Adipocyte (in vitro differentiated cells): ENCODE results near the gene ZNF133.

Source experiments
- DNase-seq: peaks from one replicate; pipeline ENCODE4 v3.0.0-alpha.2; 2015; ENCODE audit warnings: low read depth
- H3K27me3 ChIP-seq: replicated peaks from 2 replicates; pipeline ENCODE4 v1.7.0; 2013; ENCODE audit warnings: mild to moderate bottlenecking, low read length, moderate library complexity; ENCODE audit not compliant: control insufficient read depth, insufficient read depth
- H3K36me3 ChIP-seq: 2 replicates; pipeline ENCODE4 v1.7.0; 2013; ENCODE audit warnings: low read length, mild to moderate bottlenecking, moderate library complexity; ENCODE audit not compliant: control insufficient read depth, insufficient read depth, severe bottlenecking
- H3K4me1 ChIP-seq: 2 replicates; pipeline ENCODE4 v1.7.0; 2013; ENCODE audit warnings: mild to moderate bottlenecking, low read length, moderate library complexity; ENCODE audit not compliant: control insufficient read depth, insufficient read depth
- H3K4me3 ChIP-seq: 2 replicates; pipeline ENCODE4 v1.7.0; 2013; ENCODE audit warnings: mild to moderate bottlenecking, low read length, moderate library complexity
- H3K9ac ChIP-seq: 2 replicates; pipeline ENCODE4 v1.7.0; 2013; ENCODE audit warnings: mild to moderate bottlenecking, low read length, moderate library complexity
- H3K9me3 ChIP-seq: 2 replicates; pipeline ENCODE4 v1.7.0; 2013; ENCODE audit warnings: mild to moderate bottlenecking, low read length, moderate library complexity; ENCODE audit not compliant: control insufficient read depth

ZNF133 gene

DNA sequence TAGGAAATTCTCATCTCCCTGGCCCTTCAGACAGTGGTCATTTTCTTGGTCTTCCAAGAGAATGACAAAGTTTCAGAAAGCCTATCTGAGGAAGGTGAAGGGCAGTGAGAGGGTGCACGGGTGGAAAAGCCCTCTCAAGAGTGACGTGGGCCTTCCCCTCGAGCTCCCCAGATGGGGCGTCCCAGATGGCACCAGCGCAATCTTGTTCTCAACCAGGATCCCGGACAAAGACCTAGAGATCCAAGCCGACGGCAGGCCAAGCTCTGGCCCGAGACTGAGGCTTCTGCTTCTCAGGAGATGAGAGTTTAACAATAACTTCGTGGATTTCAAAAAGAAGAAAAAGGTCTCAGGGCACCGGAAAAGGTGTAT lies 797 bp upstream of the ZNF133 start:
- Histone ChIP-seq H3K4me1 (peaks cover 13% of the 10 kb centered on the region), H3K36me3 (peaks cover 7% of the 10 kb centered on the region), H3K9me3 (peaks cover 38% of the 10 kb centered on the region), H3K27me3 (no peaks in the 10 kb centered on the region), H3K4me3 (peak overlapping the region; percentile 89), H3K9ac (peak overlapping the region; percentile 97)
- DNase-seq, result peak; percentile 42

DNA sequence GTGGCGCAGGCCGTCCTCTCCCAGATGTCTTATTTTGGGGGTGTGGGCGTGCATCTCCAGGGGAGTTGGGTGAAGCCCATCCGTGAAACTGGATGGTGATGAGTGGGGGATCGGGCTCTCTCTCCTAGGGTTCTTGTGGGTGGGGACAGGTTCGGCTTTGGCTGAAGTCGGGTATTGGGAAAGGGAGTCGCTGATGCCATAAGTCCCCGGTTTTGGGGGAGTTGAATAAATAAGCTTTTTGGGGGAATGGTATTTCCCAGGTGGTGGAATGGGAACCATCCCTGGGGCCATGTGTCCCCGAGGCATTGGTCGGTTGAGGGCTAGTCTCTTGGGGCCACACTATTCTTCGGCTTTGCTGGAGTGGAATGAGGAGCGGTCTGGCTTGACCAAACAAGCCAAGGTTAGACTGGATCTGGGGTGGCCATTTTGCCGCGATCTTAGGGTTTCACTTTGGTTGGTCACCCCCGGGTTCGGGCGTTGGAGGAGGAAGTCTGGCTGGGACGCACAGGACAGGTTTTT lies 481 bp downstream of the ZNF133 start:
- peaks cover 34% of the 10 kb centered on the region for H3K9me3 ChIP-seq
- no peak for DNase-seq
- peak overlapping the region; percentile 89 for H3K4me3 ChIP-seq
- H3K27me3 ChIP-seq, result no peaks in the 10 kb centered on the region
- peaks cover 13% of the 10 kb centered on the region for H3K4me1 ChIP-seq
- peaks cover 13% of the 10 kb centered on the region for H3K36me3 ChIP-seq
- peak overlapping the region; percentile 97 for H3K9ac ChIP-seq

DNA sequence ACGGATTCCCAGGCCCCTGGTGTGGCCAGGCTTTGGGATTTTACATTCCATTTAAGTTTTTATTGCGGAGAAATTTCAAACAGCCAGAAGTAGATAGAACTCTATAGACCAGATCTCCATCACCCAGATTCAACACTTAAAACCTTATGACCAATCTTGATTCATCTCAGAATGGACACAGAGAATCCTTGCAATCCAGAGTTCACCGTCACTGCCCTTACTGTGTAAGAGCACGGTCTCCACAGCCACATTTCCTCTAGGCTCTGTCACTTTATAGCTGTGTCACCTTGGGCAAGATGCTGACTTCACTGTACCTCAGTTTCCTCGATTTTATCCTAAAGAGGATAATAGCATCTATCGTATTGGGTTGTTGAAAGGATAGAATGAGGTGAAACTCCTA lies 979 bp downstream of the ZNF133 start:
- peaks cover 13% of the 10 kb centered on the region for H3K36me3 ChIP-seq
- no peaks in the 10 kb centered on the region for H3K27me3 ChIP-seq
- no peak for DNase-seq
- H3K4me3 ChIP-seq, result peak overlapping the region; percentile 89
- peaks cover 13% of the 10 kb centered on the region for H3K4me1 ChIP-seq
- H3K9me3 ChIP-seq, result peaks cover 29% of the 10 kb centered on the region
- peak overlapping the region; percentile 97 for H3K9ac ChIP-seq

DNA sequence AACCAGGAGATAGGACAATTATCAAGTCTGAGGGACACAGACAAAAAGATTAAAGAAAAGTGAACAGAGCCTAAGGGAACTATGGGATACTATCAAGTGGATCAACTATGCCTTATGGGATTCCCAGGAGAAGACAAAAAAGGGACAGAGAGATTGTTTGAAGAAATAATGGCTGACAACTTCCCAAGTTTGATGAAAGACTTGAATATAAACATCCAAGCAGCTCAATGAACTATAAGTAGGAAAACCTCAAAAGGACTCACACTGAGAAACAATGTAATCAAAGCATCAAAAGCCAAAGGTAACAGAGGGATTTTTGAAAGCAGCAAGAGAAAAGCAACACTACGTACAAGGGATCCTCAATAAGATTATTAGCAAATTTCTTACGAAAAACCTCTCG lies 11.0 kb downstream of the ZNF133 start:
- Histone ChIP-seq H3K9ac (no peak overlapping the region), H3K4me1 (no peaks in the 10 kb centered on the region)

DNA sequence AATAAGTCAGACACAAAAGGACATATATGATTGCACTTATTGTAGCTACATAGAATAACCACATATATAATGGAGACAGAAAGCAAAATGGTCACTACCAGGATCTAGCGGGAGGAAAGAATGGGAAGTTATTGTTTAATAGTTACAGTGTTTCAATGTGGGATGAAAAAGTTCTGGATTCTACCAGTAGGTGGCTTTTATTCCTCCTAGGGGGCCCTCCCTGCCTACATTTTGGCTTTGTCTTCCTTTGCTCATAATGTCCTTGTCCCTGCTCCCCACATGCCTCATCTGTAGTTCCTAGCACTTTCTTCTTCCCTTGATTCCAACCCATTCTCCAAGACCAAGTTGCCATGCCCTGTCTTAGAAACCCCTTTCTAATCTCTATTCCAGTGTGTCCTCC lies 16.3 kb downstream of the ZNF133 start:
- H3K4me3 ChIP-seq, result no peak overlapping the region
- no peaks in the 10 kb centered on the region for H3K9me3 ChIP-seq
- H3K9ac ChIP-seq, result no peak overlapping the region
- DNase-seq, result no peak
- H3K36me3 ChIP-seq, result peaks cover 45% of the 10 kb centered on the region
- no peaks in the 10 kb centered on the region for H3K27me3 ChIP-seq
- no peaks in the 10 kb centered on the region for H3K4me1 ChIP-seq

More for the DNA sequence above, 11.0 kb downstream of the ZNF133 start:
- Histone ChIP-seq H3K4me3 (no peak overlapping the region), H3K27me3 (no peaks in the 10 kb centered on the region), H3K9me3 (no peaks in the 10 kb centered on the region), H3K36me3 (peaks cover 21% of the 10 kb centered on the region)
- DNase-seq, result no peak

DNA sequence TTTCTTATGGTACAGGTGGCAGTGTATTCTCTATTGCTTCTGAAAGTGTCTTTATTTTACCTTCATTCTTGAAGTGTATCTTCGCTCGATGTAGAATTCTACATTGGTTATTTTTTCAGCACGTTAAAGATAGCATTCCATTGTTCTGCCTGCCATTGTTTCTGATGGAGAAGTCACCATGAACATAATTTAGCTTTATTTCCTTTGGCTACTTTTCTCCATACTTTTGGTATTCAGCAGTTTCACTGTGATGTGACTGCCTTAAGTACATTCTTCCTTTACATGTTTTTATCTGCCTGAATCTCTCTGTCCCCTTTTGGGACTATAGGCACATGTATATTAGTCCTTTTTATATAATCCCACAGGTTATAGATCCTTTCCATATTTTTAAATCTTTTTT lies 19.0 kb downstream of the ZNF133 start:
- H3K27me3 ChIP-seq, result no peaks in the 10 kb centered on the region
- H3K9ac ChIP-seq, result no peak overlapping the region
- no peaks in the 10 kb centered on the region for H3K9me3 ChIP-seq
- H3K4me3 ChIP-seq, result no peak overlapping the region
- no peaks in the 10 kb centered on the region for H3K4me1 ChIP-seq
- H3K36me3 ChIP-seq, result peaks cover 52% of the 10 kb centered on the region
- DNase-seq, result no peak

DNA sequence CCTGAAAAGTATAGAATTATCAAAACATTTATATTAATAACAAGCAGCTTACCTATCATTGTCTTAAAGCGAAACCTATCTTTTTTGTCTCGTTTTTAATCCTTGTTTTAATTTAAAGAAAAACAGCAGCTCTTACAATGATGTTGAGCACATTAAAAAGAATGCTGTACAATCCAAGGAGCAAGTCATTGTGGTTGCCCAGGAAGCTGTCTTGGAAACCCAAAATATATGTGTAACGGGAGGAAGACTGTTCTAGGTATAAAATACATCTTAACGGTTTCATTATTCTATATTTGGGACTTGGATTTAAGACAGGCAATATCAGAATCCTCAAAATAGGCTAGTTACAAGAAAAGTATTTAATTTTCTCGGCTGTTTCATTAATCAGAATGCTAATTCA lies 21.7 kb downstream of the ZNF133 start:
- H3K4me1 ChIP-seq, result peaks cover 8% of the 10 kb centered on the region
- H3K4me3 ChIP-seq, result no peak overlapping the region
- peaks cover 63% of the 10 kb centered on the region for H3K36me3 ChIP-seq
- H3K27me3 ChIP-seq, result no peaks in the 10 kb centered on the region
- DNase-seq, result no peak
- no peak overlapping the region for H3K9ac ChIP-seq
- no peaks in the 10 kb centered on the region for H3K9me3 ChIP-seq

DNA sequence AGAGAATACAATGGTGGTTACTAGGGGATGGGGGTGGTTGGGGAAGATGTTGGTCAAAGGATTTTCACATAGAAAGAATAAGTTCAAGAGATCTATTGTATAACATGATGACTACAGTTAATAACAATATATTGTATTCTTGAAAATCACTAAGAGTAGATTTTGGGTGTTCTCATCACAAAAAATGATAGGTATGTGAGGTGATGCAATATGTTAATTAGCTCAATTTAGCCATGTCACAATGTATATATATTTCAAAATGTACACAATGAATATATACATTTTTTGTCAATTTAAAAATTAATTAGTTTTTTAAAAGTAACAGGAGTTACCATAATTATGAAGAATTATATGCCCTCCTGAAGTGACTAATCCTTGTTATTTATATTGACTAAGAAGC lies 22.3 kb downstream of the ZNF133 start:
- Histone ChIP-seq H3K9ac (no peak overlapping the region), H3K36me3 (peaks cover 63% of the 10 kb centered on the region)
- no peak for DNase-seq

DNA sequence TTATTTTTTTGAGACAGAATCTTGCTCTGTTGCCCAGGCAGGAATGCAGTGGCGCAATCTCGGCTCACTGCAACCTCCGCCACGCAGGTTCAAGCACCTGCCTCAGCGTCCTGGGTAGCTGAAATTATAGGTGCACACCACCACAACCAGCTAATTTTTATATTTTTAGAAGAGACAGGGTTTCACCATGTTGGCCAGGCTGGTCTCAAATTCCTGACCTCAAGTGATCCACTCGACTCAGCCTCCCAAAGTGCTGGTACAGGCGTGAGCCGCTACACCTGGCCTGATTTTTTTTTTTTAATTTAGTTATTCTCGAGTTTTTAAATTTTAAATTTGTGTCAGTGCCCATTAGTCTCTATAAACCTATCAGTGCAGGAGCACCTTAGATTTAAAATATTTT lies 24.4 kb downstream of the ZNF133 start:
- no peak for DNase-seq
- Histone ChIP-seq H3K27me3 (no peaks in the 10 kb centered on the region), H3K4me1 (peaks cover 9% of the 10 kb centered on the region), H3K9ac (no peak overlapping the region), H3K4me3 (no peak overlapping the region), H3K9me3 (no peaks in the 10 kb centered on the region), H3K36me3 (peaks cover 61% of the 10 kb centered on the region)

More for the DNA sequence above, 22.3 kb downstream of the ZNF133 start:
- Histone ChIP-seq H3K9me3 (no peaks in the 10 kb centered on the region), H3K4me1 (peaks cover 9% of the 10 kb centered on the region), H3K27me3 (no peaks in the 10 kb centered on the region), H3K4me3 (no peak overlapping the region)

DNA sequence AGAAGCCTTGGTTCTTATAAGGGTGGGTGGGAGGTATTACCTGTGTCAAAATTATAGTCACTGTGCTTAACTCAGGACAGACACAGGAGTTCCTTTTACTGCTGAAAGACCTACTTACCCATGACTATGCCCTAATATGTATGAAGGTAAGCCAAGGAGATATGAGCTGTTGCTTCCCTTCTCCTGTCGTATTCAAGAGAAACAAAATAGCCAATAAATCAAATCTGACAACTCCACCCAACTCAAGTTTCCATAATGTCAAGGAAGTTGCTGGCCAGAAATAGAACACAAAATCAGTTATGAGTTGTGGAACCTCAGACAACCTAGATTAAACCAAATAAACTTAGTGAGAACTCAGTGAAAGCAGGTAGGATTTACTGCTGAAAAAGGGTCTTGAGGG lies 25.1 kb downstream of the ZNF133 start:
- Histone ChIP-seq H3K4me3 (no peak overlapping the region), H3K36me3 (peaks cover 65% of the 10 kb centered on the region), H3K27me3 (no peaks in the 10 kb centered on the region), H3K9ac (no peak overlapping the region), H3K9me3 (no peaks in the 10 kb centered on the region), H3K4me1 (peaks cover 9% of the 10 kb centered on the region)
- no peak for DNase-seq

DNA sequence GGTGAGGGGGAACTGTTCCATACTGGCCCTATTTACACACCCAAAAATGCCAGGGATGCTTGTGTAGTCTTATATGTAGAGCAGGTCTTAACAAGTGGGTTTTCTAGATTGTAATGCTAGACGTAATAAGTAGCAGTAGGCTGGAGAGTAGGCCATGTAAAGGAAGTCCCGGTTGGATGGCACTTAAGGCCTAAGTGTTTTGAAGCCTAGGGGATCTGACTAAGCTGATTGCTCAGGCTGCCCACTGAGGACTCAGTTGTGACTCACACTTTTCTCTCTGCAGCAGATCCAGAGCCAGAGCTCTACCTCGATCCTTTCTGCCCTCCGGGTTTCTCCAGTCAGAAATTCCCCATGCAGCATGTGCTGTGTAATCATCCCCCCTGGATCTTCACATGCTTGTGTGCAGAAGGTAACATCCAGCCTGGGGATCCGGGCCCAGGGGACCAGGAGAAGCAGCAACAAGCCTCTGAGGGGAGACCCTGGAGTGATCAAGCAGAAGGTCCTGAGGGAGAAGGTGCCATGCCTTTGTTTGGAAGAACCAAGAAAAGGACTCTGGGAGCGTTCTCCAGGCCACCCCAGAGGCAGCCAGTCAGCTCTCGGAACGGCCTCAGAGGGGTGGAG lies 26.6 kb downstream of the ZNF133 start:
- no peak overlapping the region for H3K9ac ChIP-seq
- peaks cover 51% of the 10 kb centered on the region for H3K36me3 ChIP-seq
- no peaks in the 10 kb centered on the region for H3K9me3 ChIP-seq
- H3K4me3 ChIP-seq, result no peak overlapping the region
- peak; percentile 49 for DNase-seq
- no peaks in the 10 kb centered on the region for H3K27me3 ChIP-seq
- peaks cover 9% of the 10 kb centered on the region for H3K4me1 ChIP-seq

DNA sequence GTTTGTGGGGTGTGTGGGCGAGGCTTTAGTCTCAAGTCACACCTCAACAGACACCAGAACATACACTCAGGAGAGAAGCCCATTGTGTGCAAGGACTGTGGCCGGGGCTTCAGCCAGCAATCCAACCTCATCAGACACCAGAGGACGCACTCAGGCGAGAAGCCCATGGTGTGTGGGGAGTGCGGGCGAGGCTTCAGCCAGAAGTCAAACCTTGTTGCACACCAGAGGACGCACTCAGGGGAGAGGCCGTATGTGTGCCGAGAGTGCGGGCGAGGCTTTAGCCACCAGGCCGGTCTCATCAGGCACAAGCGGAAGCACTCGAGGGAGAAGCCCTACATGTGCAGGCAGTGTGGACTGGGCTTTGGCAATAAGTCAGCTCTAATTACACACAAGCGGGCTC lies 27.8 kb downstream of the ZNF133 start:
- Histone ChIP-seq H3K4me3 (no peak overlapping the region), H3K4me1 (peaks cover 9% of the 10 kb centered on the region), H3K9ac (no peak overlapping the region), H3K27me3 (no peaks in the 10 kb centered on the region), H3K36me3 (peaks cover 45% of the 10 kb centered on the region), H3K9me3 (no peaks in the 10 kb centered on the region)
- DNase-seq, result no peak
